ENCODE data around the gene SCGB1C2.

GRCh38 chr17:155576-155975 lies 18.2 kb downstream of the SCGB1C2 start:
- no peak for TF ChIP-seq POLR2AphosphoS5 (IDR thresholded peaks at IDR 0.05)
- no peak for TF ChIP-seq CTCF (IDR thresholded peaks at IDR 0.05)
- no peak for TF ChIP-seq POLR2A (IDR thresholded peaks at IDR 0.05)
